Lung (tissue), 12 donors: ENCODE results near the gene NASP. TPM values are rescaled to one million over a fixed set of nuclear protein-coding genes. Genes with fewer than 3 reads are reported as not detected.

ENCODE experiments used
- ATAC-seq: fragments of 200-7000 bp; cut with Tn5 transposase; one replicate; pipeline ENCODE4 v1.9.1; 2020; ENCODE audit warnings: moderate number of reproducible peaks; ENCODE audit not compliant: insufficient read depth, low FRiP score
- DNase-seq, 3 donors: peaks; one replicate each; pipeline ENCODE4 v3.0.0-alpha.2; 2013 to 2017
- H3K27ac ChIP-seq, 2 donors: one replicate each; pipeline ENCODE4 v1.5.1; 2013; ENCODE audit warnings: mild to moderate bottlenecking in 2 of 2, moderate library complexity in 2 of 2, control low read depth in 1 of 2, inconsistent platforms in 1 of 2, low read depth in 1 of 2, low read length in 1 of 2
- H3K27me3 ChIP-seq, 3 donors: one replicate each; pipeline ENCODE4 v1.5.1; 2013; ENCODE audit warnings: low read length in 2 of 3; ENCODE audit not compliant: control insufficient read depth in 3 of 3, insufficient read depth in 3 of 3
- H3K36me3 ChIP-seq, 4 donors: one replicate each; pipeline ENCODE4 v1.5.1; 2013; ENCODE audit warnings: low read length in 4 of 4, mild to moderate bottlenecking in 1 of 4, moderate library complexity in 1 of 4; ENCODE audit not compliant: control insufficient read depth in 4 of 4, insufficient read depth in 4 of 4
- H3K4me1 ChIP-seq, 5 donors: one replicate each; pipeline ENCODE4 v1.5.1; 2013; ENCODE audit warnings: low read length in 5 of 5, mild to moderate bottlenecking in 2 of 5, moderate library complexity in 1 of 5; ENCODE audit not compliant: control insufficient read depth in 5 of 5, insufficient read depth in 5 of 5
- H3K4me3 ChIP-seq: one replicate; pipeline ENCODE4 v1.5.1; 2013; ENCODE audit warnings: mild to moderate bottlenecking, control low read depth, moderate library complexity
- H3K9ac ChIP-seq, 2 donors: one replicate each; pipeline ENCODE4 v1.5.1; 2013; ENCODE audit warnings: low read length in 2 of 2, control low read depth in 1 of 2; ENCODE audit not compliant: insufficient read depth in 1 of 2
- H3K9me3 ChIP-seq, 4 donors: one replicate each; pipeline ENCODE4 v1.5.1; 2013; ENCODE audit warnings: low read length in 3 of 4, mild to moderate bottlenecking in 1 of 4, moderate library complexity in 1 of 4; ENCODE audit not compliant: control insufficient read depth in 4 of 4, insufficient read depth in 3 of 4
- WGBS, 2 donors: extraction: QIAGEN DNeasy Blood & Tissue Kit; methylation state at CpG; one replicate each; pipeline ENCODE4 v1.1.7; 2013; 5-methylcytosine and 5-hydroxymethylcytosine counted together
- polyA plus RNA-seq, 2 donors: library from polyadenylated mRNA; stranded (reverse); fragments of 200-250 nt; gene quantifications; one replicate each; pipeline ENCODE4 v1.2.1, GENCODE V29; 2013
- total RNA-seq, 2 donors: library from RNA; depleted of rRNA in 1 of 2; stranded (reverse); fragments of >200 nt in 1 of 2; gene quantifications; one replicate each; pipeline ENCODE4 v1.2.1, GENCODE V29; 2014 to 2021
- TF ChIP-seq, protein P1 (sequence below): IDR thresholded peaks from 2 replicates; pipeline ENCODE4 v1.5.1; 2012; ENCODE audit warnings: mild to moderate bottlenecking; ENCODE audit errors: control extremely low read depth, extremely low read depth
- donor health status: control.
- donor health status: control.
- donor health status: Bipolar disorder and iron deficiency.
- donor health status: healthy.
- donor health status: DM: yes; HTN: yes; CAD: no.

The NASP gene
- total and polyA plus RNA-seq, 4 donors, result 56.8 to 110 (median 89.4) TPM

DNA sequence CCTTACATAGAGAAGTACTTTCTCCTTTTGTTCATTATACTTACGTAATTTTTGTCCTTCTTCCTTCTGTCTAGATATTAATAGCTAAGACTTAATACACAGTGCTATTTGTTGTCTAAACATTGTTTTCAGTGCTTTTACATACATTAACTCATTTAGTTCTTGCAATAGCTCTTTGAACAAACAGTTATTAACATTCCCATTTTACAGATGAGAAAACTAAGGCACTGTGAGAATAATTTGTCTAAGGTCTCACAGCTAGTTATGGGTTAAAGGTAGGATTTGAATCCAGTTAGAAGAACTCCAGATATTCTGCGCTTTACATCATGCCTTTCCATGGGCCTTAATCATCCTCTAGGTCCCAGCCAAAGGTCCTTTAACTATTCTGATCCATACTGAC, 20.4 kb downstream of the NASP start:
- no peaks in the 10 kb centered on the region for H3K4me1 ChIP-seq
- H3K9ac ChIP-seq, result no peak overlapping the region
- WGBS, 2 donors, result 96 to 98% methylated on average over 2 of the region's 2 CpGs
- TF ChIP-seq, protein P1, sequence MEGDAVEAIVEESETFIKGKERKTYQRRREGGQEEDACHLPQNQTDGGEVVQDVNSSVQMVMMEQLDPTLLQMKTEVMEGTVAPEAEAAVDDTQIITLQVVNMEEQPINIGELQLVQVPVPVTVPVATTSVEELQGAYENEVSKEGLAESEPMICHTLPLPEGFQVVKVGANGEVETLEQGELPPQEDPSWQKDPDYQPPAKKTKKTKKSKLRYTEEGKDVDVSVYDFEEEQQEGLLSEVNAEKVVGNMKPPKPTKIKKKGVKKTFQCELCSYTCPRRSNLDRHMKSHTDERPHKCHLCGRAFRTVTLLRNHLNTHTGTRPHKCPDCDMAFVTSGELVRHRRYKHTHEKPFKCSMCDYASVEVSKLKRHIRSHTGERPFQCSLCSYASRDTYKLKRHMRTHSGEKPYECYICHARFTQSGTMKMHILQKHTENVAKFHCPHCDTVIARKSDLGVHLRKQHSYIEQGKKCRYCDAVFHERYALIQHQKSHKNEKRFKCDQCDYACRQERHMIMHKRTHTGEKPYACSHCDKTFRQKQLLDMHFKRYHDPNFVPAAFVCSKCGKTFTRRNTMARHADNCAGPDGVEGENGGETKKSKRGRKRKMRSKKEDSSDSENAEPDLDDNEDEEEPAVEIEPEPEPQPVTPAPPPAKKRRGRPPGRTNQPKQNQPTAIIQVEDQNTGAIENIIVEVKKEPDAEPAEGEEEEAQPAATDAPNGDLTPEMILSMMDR, result no peak
- H3K27me3 ChIP-seq, result no peaks in the 10 kb centered on the region
- ATAC-seq, result no peak
- H3K36me3 ChIP-seq, result peaks cover 3 to 40% (median 27%) of the 10 kb centered on the region in 4 donors
- DNase-seq, result no peak
- no peak overlapping the region for H3K27ac ChIP-seq
- H3K9me3 ChIP-seq, result no peaks in the 10 kb centered on the region
- no peak overlapping the region for H3K4me3 ChIP-seq

DNA sequence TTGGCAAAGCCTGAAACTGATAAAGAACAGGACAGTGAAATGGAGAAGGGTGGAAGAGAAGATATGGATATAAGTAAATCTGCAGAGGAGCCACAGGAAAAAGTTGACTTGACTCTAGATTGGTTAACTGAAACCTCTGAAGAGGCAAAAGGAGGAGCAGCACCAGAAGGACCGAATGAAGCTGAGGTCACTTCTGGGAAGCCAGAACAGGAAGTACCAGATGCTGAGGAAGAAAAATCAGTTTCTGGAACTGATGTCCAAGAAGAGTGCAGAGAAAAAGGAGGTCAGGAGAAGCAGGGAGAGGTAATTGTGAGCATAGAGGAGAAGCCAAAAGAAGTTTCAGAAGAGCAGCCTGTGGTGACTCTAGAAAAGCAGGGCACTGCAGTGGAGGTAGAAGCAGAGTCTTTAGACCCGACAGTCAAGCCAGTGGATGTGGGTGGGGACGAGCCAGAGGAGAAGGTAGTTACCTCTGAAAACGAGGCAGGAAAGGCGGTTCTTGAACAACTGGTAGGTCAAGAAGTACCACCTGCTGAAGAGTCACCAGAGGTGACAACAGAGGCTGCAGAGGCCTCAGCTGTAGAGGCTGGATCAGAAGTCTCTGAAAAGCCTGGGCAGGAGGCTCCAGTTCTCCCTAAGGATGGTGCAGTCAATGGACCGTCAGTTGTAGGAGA, 23.7 kb downstream of the NASP start:
- DNase-seq (no peak), ATAC-seq (no peak)
- Histone ChIP-seq H3K4me3 (no peak overlapping the region), H3K36me3 (peaks cover 8 to 56% (median 37%) of the 10 kb centered on the region in 4 donors), H3K9ac (no peak overlapping the region), H3K27ac (no peak overlapping the region), H3K27me3 (no peaks in the 10 kb centered on the region), H3K4me1 (no peaks in the 10 kb centered on the region), H3K9me3 (no peaks in the 10 kb centered on the region)
- TF ChIP-seq, protein P1, result no peak
- WGBS, 2 donors, result 61 to 78% methylated on average over 6 of the region's 6 CpGs

DNA sequence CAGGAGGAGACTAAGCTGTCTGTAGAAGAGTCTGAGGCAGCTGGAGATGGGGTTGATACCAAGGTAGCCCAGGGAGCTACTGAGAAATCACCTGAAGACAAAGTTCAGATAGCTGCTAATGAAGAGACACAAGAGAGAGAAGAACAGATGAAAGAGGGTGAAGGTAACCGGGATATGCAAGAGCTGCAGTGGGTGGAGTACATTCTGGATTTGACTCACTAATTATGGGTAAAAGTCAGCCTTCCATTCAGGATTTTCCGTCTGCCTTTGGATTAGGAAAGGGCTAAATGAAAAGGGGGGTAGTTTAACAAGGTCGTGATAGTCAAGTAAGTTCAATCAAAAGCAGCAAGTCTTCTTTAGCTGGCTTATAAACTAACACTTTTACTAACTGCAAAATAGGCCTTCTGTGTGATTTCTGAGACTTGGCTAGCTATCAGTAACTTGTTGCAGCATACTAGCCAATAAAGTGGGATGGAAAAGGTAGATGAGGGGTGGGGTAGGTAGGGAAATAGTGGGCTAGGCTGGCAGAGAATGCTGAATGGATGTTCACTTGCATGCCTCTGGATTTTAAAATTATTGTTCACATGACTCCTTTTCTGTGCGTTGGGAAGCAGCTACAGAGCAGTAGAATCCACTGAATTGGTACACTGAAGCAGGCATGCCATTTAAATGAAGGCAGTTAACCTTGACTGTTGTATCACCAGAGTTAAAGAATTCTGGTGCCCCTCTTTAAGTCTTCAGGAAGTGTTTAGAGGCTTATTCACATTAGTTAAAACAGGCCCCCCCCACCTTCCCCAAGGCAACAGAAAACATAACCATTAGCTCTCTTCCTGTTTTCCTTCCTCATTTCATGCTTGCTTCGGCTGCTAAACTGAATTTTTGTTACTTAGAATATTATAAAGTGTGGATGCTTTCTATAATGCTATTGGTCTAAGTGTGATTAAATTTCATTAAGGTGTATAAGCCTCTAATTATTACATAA, 24.6 kb downstream of the NASP start:
- H3K9ac ChIP-seq, result no peak overlapping the region
- 59 to 77% methylated on average over 5 of the region's 5 CpGs for WGBS, 2 donors
- TF ChIP-seq, protein P1, result no peak
- H3K27me3 ChIP-seq, result no peaks in the 10 kb centered on the region
- no peak for ATAC-seq
- H3K27ac ChIP-seq, result no peak overlapping the region
- no peak for DNase-seq
- H3K4me1 ChIP-seq, result no peaks in the 10 kb centered on the region
- H3K36me3 ChIP-seq, result peaks cover 13 to 63% (median 42%) of the 10 kb centered on the region in 4 donors
- H3K4me3 ChIP-seq, result no peak overlapping the region
- H3K9me3 ChIP-seq, result no peaks in the 10 kb centered on the region
